SK-N-SH (cell line): Measurements from ENCODE around the gene FBXW11. TPM values are rescaled to one million over a fixed set of nuclear protein-coding genes. Genes with fewer than 3 reads are reported as not detected.

Experiments used
- CTCF ChIA-PET: fragments of 300-600, 350-600 bp; formaldehyde crosslinking; extraction: SDS; loops from one replicate; lab custom pipeline; 2021; lab: Yijun Ruan, JAX
- POLR2A ChIA-PET: fragments of 350-600 bp; sonication (Branson Sonifier 250); formaldehyde crosslinking; extraction: SDS; loops from one replicate; lab custom pipeline; 2020; ENCODE audit warnings: antibody characterized with exemption, inconsistent platforms; lab: Yijun Ruan, JAX
- DNase-seq: peaks from one replicate; pipeline ENCODE4 v3.0.0; 2012
- H2AFZ ChIP-seq: fragments of 200-600 bp; sonication (generic); 2 replicates; pipeline ENCODE4 v1.8.1; 2016; ENCODE audit warnings: antibody characterized with exemption, mild to moderate bottlenecking, low read depth
- H3F3A ChIP-seq: fragments of 200-600 bp; sonication (generic); replicated peaks from 2 replicates; pipeline ENCODE3; 2016; ENCODE audit warnings: antibody characterized with exemption, mild to moderate bottlenecking; ENCODE audit not compliant: insufficient read depth
- H3K27ac ChIP-seq, 2 experiments: fragments of 200-500 bp in 1 of 2; fragments of 200-600 bp in 1 of 2; sonication (Bioruptor generic) in 1 of 2; sonication (generic), shearing (Covaris generic) in 1 of 2; 2 replicates each; pipeline versions ENCODE4 v1.5.1 to v1.6.1; 2014 to 2016; ENCODE audit warnings: low read depth in 2 of 2, inconsistent platforms in 1 of 2, low read length in 1 of 2, mild to moderate bottlenecking in 1 of 2, mixed read lengths in 1 of 2
- H3K27me3 ChIP-seq: fragments of 200-600 bp; sonication (generic), shearing (Covaris generic); 2 replicates; pipeline ENCODE4 v1.6.1; 2016; ENCODE audit warnings: mixed run types; ENCODE audit not compliant: insufficient read depth
- H3K36me3 ChIP-seq, 2 experiments: fragments of 200-500 bp in 1 of 2; fragments of 200-600 bp in 1 of 2; sonication (Bioruptor generic) in 1 of 2; sonication (generic) in 1 of 2; replicated peaks in 1 of 2; 2 replicates each; pipeline versions ENCODE3 to v1.5.1; 2014 to 2016; ENCODE audit warnings: low read length in 1 of 2, mild to moderate bottlenecking in 1 of 2; ENCODE audit not compliant: insufficient read depth in 2 of 2, control insufficient read depth in 1 of 2
- H3K4me1 ChIP-seq, 2 experiments: fragments of 200-500 bp in 1 of 2; fragments of 200-600 bp in 1 of 2; sonication (Bioruptor generic) in 1 of 2; sonication (generic), shearing (Covaris generic) in 1 of 2; 2 replicates each; pipeline versions ENCODE4 v1.5.1 to v1.6.1; 2014 to 2016; ENCODE audit warnings: low read depth in 1 of 2, low read length in 1 of 2, mixed run types in 1 of 2; ENCODE audit not compliant: insufficient read depth in 2 of 2, control insufficient read depth in 1 of 2
- H3K4me2 ChIP-seq: fragments of 200-600 bp; sonication (generic), shearing (Covaris generic); 2 replicates; pipeline ENCODE4 v1.6.1; 2017; ENCODE audit warnings: mixed run types
- H3K4me3 ChIP-seq, 2 experiments: fragments of 200-500 bp in 1 of 2; fragments of 200-600 bp in 1 of 2; sonication (Bioruptor generic) in 1 of 2; sonication (generic), shearing (Covaris generic) in 1 of 2; 2 replicates each; pipeline versions ENCODE4 v1.5.1 to v1.8.1; 2014 to 2016; ENCODE audit warnings: low read depth in 2 of 2, inconsistent platforms in 1 of 2, low read length in 1 of 2, mild to moderate bottlenecking in 1 of 2, mixed read lengths in 1 of 2, moderate library complexity in 1 of 2
- H3K79me2 ChIP-seq: fragments of 200-600 bp; sonication (generic); 2 replicates; pipeline ENCODE4 v1.8.1; 2017; ENCODE audit warnings: mild to moderate bottlenecking; ENCODE audit not compliant: insufficient read depth
- H3K9ac ChIP-seq: fragments of 200-600 bp; sonication (generic); 2 replicates; pipeline ENCODE4 v1.6.1; 2017; ENCODE audit warnings: mixed run types
- H3K9me2 ChIP-seq: fragments of 200-600 bp; sonication (generic); 2 replicates; pipeline ENCODE4 v1.6.1; 2017; ENCODE audit warnings: mixed run types
- H3K9me3 ChIP-seq: fragments of 200-600 bp; sonication (generic); 2 replicates; pipeline ENCODE4 v1.6.1; 2017; ENCODE audit warnings: mixed run types, mild to moderate bottlenecking, moderate library complexity
- H4K20me1 ChIP-seq: fragments of 200-600 bp; sonication (generic); 2 replicates; pipeline ENCODE4 v1.6.1; 2017; ENCODE audit warnings: mild to moderate bottlenecking, mixed run types; ENCODE audit not compliant: insufficient read depth
- CHD2 ChIP-seq: fragments of 150-350 bp; IDR thresholded peaks from 2 replicates; pipeline ENCODE4 v1.6.1; 2018; ENCODE audit warnings: low read length; ENCODE audit not compliant: partially characterized antibody
- ELF1 ChIP-seq: IDR thresholded peaks from 2 replicates; pipeline ENCODE4 v1.4.0; 2012
- EZH2phosphoT487 ChIP-seq: fragments of 200-600 bp; sonication (generic); IDR thresholded peaks from 2 replicates; pipeline ENCODE4 v1.6.1; 2017; ENCODE audit warnings: low read depth, mixed run types, mild to moderate bottlenecking, antibody characterized with exemption, moderate library complexity, borderline replicate concordance
- FOSL2 ChIP-seq: IDR thresholded peaks from 2 replicates; pipeline ENCODE4 v1.4.0; 2012; ENCODE audit warnings: low read depth, mild to moderate bottlenecking, moderate library complexity, borderline replicate concordance
- FOXM1 ChIP-seq: IDR thresholded peaks from 2 replicates; pipeline ENCODE4 v1.4.0; 2012; ENCODE audit warnings: low read depth, mild to moderate bottlenecking
- MEF2A ChIP-seq: IDR thresholded peaks from 2 replicates; pipeline ENCODE4 v1.4.0; 2012; ENCODE audit warnings: low read depth, borderline replicate concordance
- MXI1 ChIP-seq: IDR thresholded peaks from 2 replicates; pipeline ENCODE4 v1.6.1; 2012; ENCODE audit warnings: mild to moderate bottlenecking, low read depth, low read length, improper control_type of control experiment
- NRF1 ChIP-seq: IDR thresholded peaks from 2 replicates; pipeline ENCODE4 v1.6.1; 2012; ENCODE audit warnings: low read depth, mild to moderate bottlenecking, low read length
- POLR2AphosphoS5 ChIP-seq: IDR thresholded peaks from 2 replicates; pipeline ENCODE4 v1.6.1; 2012; ENCODE audit warnings: low read depth, low read length
- RCOR1 ChIP-seq: fragments of 150-350 bp; IDR thresholded peaks from 2 replicates; pipeline ENCODE4 v1.6.1; 2017; ENCODE audit warnings: antibody characterized with exemption, low read length
- RFX5 ChIP-seq: IDR thresholded peaks from 2 replicates; pipeline ENCODE4 v1.6.1; 2012; ENCODE audit warnings: mild to moderate bottlenecking, improper control_type of control experiment, low read length
- SIN3A ChIP-seq: IDR thresholded peaks from 2 replicates; pipeline ENCODE4 v1.6.1; 2012; ENCODE audit warnings: low read depth, mild to moderate bottlenecking, low read length, moderate library complexity, borderline replicate concordance
- SMC3 ChIP-seq: IDR thresholded peaks from 2 replicates; pipeline ENCODE4 v1.6.1; 2012; ENCODE audit warnings: low read depth, low read length, improper control_type of control experiment
- TAF1 ChIP-seq: IDR thresholded peaks from 2 replicates; pipeline ENCODE4 v1.6.1; 2012; ENCODE audit warnings: low read depth, mild to moderate bottlenecking, low read length, moderate library complexity, borderline replicate concordance
- YY1 ChIP-seq: IDR thresholded peaks from 2 replicates; pipeline ENCODE4 v1.4.0; 2012; ENCODE audit warnings: low read depth, mild to moderate bottlenecking
- WGBS: methylation state at CpG from one replicate; pipeline ENCODE4 v1.1.6; 2017; ENCODE audit warnings: low lambda C conversion rate; 5-methylcytosine and 5-hydroxymethylcytosine counted together
- polyA plus RNA-seq, 3 experiments: library from polyadenylated mRNA; depleted of rRNA; stranded (reverse); fragments of >200 nt; gene quantifications; 2 replicates each; pipeline ENCODE4 v1.2.3, GENCODE V29; 2012
- TF ChIP-seq, protein P1 (sequence below): fragments of 200-600 bp; sonication (generic); IDR thresholded peaks from 2 replicates; pipeline ENCODE4 v1.6.1; 2017; ENCODE audit warnings: antibody characterized with exemption, mild to moderate bottlenecking, moderate library complexity
- TF ChIP-seq, protein P2 (sequence below): IDR thresholded peaks from 2 replicates; pipeline ENCODE4 v1.4.0; 2012; ENCODE audit warnings: low read depth, borderline replicate concordance
- TF ChIP-seq, protein P3 (sequence below): fragments of 150-350 bp; IDR thresholded peaks from 2 replicates; pipeline ENCODE4 v1.6.1; 2016; ENCODE audit warnings: mild to moderate bottlenecking, low read depth, low read length

FBXW11 gene
- polyA plus RNA-seq, 1 of the 3 experiments (the other 2 are of a cell fraction), result 37.5 TPM

DNA sequence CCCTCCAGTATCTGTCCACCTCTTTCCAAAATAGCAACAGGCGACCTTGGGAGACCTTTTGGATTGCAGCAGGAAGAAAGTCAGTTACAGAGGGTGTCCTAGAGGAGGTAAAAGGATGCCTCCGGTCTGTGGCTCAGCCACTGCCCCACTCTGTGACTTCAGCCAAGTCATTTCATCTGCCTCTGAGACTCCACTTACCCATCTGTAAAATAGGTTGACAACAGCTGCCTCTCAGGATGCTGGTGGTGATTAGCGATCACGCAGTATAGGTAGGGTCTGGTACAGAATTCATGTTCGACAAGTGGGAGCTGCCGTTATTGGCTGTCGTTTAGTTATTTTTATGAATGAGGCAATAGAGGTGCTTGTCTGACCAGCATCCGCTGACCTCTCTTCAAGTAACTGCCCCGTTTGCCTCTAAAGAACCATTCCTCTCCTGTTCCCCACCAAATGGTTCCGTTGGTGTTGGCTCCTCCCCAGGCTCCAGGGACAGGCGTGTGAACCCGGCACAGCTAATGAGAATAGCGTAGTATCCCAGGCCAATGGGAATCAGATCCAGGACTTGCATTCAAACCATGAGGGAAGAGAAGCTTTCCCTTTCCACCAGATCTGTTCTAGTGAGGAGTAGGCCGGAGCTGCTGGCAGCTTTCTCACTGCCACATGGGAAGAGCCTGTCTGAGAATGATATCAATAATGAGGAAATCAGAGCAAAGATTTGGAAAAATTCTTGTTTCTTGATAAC, 156.7 kb downstream of the FBXW11 start:
- Histone ChIP-seq H3K4me3 (no peak overlapping the region), H3K9me2 (no peaks in the 10 kb centered on the region), H3K4me1 (peaks cover 0 to 8% of the 10 kb centered on the region in 2 experiments; a peak in 1 of 4 replicates), H3K9ac (no peak overlapping the region), H3K9me3 (no peaks in the 10 kb centered on the region), H3K79me2 (no peaks in the 10 kb centered on the region), H4K20me1 (no peaks in the 10 kb centered on the region), H2AFZ (no peak overlapping the region), H3K36me3 (no peaks in the 10 kb centered on the region), H3K4me2 (no peak overlapping the region), H3K27ac (no peak overlapping the region), H3F3A (no peaks in the 10 kb centered on the region), H3K27me3 (no peaks in the 10 kb centered on the region)
- TF ChIP-seq POLR2AphosphoS5 (no peak), TAF1 (no peak), MEF2A (no peak), CHD2 (no peak), RCOR1 (no peak), SMC3 (no peak), MXI1 (no peak), NRF1 (no peak)
- POLR2A ChIA-PET, result no interaction called here
- WGBS, result 91% methylated on average over 14 of the region's 14 CpGs
- CTCF ChIA-PET, result interaction anchor here (1.1 to 2.5 kb wide), 6 partner anchors 9 to 431 kb away, joined by 3 to 14 read pairs (median 5); partner anchors contain the start of gene FGF18
- DNase-seq, result no peak

DNA sequence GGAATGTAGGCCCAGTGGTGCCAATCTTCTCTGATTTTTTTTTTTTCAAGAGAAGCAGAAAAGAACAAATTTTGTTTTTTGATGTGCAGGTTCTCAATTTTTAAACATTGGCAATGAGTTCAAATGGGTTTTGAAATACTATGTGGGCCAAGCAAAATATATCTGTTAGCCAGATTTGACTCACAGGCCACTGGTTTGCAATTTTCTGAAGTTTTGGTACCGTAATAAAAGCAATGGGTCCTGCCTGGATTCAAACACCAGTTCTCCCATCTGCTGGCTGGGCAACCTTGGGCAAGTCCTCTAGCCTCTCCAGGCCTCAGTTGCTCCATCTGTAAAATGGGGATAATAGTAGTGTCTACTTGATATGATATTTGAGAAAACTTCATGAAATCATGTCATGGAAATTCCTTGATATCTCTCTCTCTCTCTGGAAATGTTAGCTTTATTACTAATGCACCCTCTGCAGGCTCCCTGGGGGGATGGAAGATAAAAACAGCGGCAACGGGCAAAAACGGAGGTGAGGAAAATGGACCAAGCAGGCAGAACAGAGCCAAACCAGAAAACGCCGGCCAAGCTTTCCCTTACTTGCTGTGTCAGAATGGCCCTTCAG, 157.4 kb downstream of the FBXW11 start:
- H3K27ac ChIP-seq, result no peak overlapping the region
- CTCF ChIA-PET, result interaction anchor here (1.3 to 2.5 kb wide), 5 partner anchors 9 to 430 kb away, joined by 3 to 14 read pairs (median 5); partner anchors contain the start of gene FGF18
- TF ChIP-seq SIN3A, result no peak
- TF ChIP-seq, protein P1, sequence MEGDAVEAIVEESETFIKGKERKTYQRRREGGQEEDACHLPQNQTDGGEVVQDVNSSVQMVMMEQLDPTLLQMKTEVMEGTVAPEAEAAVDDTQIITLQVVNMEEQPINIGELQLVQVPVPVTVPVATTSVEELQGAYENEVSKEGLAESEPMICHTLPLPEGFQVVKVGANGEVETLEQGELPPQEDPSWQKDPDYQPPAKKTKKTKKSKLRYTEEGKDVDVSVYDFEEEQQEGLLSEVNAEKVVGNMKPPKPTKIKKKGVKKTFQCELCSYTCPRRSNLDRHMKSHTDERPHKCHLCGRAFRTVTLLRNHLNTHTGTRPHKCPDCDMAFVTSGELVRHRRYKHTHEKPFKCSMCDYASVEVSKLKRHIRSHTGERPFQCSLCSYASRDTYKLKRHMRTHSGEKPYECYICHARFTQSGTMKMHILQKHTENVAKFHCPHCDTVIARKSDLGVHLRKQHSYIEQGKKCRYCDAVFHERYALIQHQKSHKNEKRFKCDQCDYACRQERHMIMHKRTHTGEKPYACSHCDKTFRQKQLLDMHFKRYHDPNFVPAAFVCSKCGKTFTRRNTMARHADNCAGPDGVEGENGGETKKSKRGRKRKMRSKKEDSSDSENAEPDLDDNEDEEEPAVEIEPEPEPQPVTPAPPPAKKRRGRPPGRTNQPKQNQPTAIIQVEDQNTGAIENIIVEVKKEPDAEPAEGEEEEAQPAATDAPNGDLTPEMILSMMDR, result no peak
- TF ChIP-seq RCOR1, result no peak
- TF ChIP-seq FOSL2, result no peak
- TF ChIP-seq EZH2phosphoT487, result no peak
- TF ChIP-seq, protein P2, sequence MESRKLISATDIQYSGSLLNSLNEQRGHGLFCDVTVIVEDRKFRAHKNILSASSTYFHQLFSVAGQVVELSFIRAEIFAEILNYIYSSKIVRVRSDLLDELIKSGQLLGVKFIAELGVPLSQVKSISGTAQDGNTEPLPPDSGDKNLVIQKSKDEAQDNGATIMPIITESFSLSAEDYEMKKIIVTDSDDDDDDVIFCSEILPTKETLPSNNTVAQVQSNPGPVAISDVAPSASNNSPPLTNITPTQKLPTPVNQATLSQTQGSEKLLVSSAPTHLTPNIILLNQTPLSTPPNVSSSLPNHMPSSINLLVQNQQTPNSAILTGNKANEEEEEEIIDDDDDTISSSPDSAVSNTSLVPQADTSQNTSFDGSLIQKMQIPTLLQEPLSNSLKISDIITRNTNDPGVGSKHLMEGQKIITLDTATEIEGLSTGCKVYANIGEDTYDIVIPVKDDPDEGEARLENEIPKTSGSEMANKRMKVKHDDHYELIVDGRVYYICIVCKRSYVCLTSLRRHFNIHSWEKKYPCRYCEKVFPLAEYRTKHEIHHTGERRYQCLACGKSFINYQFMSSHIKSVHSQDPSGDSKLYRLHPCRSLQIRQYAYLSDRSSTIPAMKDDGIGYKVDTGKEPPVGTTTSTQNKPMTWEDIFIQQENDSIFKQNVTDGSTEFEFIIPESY, result no peak
- no peak for TF ChIP-seq CHD2
- TF ChIP-seq FOXM1, result no peak
- TF ChIP-seq YY1, result no peak
- TF ChIP-seq, protein P3, sequence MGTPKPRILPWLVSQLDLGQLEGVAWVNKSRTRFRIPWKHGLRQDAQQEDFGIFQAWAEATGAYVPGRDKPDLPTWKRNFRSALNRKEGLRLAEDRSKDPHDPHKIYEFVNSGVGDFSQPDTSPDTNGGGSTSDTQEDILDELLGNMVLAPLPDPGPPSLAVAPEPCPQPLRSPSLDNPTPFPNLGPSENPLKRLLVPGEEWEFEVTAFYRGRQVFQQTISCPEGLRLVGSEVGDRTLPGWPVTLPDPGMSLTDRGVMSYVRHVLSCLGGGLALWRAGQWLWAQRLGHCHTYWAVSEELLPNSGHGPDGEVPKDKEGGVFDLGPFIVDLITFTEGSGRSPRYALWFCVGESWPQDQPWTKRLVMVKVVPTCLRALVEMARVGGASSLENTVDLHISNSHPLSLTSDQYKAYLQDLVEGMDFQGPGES, result no peak
- no peak for TF ChIP-seq RFX5
- TF ChIP-seq ELF1, result no peak
- TF ChIP-seq, all 33 proteins: peak for 0
- WGBS, result 94% methylated on average over 6 of the region's 6 CpGs
- no peaks in the 10 kb centered on the region for H3K27me3 ChIP-seq
- no peaks in the 10 kb centered on the region for H3K36me3 ChIP-seq
- H3K4me2 ChIP-seq, result no peak overlapping the region
- H4K20me1 ChIP-seq, result no peaks in the 10 kb centered on the region
- H3K9me3 ChIP-seq, result no peaks in the 10 kb centered on the region
- no peaks in the 10 kb centered on the region for H3K9me2 ChIP-seq
- no peaks in the 10 kb centered on the region for H3K79me2 ChIP-seq
- no peak for DNase-seq
- H3K4me1 ChIP-seq, result peaks cover 0 to 8% of the 10 kb centered on the region in 2 experiments; a peak in 1 of 4 replicates
- no peak overlapping the region for H2AFZ ChIP-seq
- POLR2A ChIA-PET, result no interaction called here
- H3F3A ChIP-seq, result no peaks in the 10 kb centered on the region
- no peak overlapping the region for H3K9ac ChIP-seq
- no peak overlapping the region for H3K4me3 ChIP-seq
